Keratinocyte (primary cell): Measurements from ENCODE around the gene PRRT2. TPM values are rescaled to one million over a fixed set of nuclear protein-coding genes. Genes with fewer than 3 reads are reported as not detected.
A peak's percentile ranks its signal among the peaks of the same experiment; 100 is the strongest.
"Not testable (repeated sequence)": the region's sequence is repeated elsewhere in the genome, so short reads cannot be mapped to it uniquely, and the experiment has no call there.

ENCODE experiments used
- DNase-seq: peaks from one replicate; pipeline ENCODE4 v3.0.0-alpha.2; 2011; ENCODE audit warnings: low read depth, missing footprints, low spot score
- FAIRE-seq: peaks from 2 replicates; lab custom pipeline; 2011; peaks lifted over from hg19 to GRCh38; lab: Jason Lieb, UNC
- H2AFZ ChIP-seq: 2 replicates; pipeline ENCODE4 v1.6.0; 2012; ENCODE audit warnings: low read length, control low read depth, inconsistent platforms; ENCODE audit not compliant: control insufficient read depth
- H3K27ac ChIP-seq: 2 replicates; pipeline ENCODE4 v1.5.1; 2011; ENCODE audit warnings: low read length; ENCODE audit not compliant: control insufficient read depth, insufficient read depth
- H3K27me3 ChIP-seq: 3 replicates; pipeline ENCODE4 v1.6.0; 2011; ENCODE audit warnings: low read length; ENCODE audit not compliant: control insufficient read depth, insufficient read depth; ENCODE audit errors: extremely low read depth
- H3K36me3 ChIP-seq, 2 experiments: 2 replicates in 1 of 2; 3 replicates in 1 of 2; pipeline ENCODE4 v1.5.1; 2011; ENCODE audit warnings: low read length in 2 of 2, mild to moderate bottlenecking in 1 of 2; ENCODE audit not compliant: control insufficient read depth in 2 of 2, insufficient read depth in 2 of 2; ENCODE audit errors: extremely low read depth in 1 of 2
- H3K4me1 ChIP-seq: 3 replicates; pipeline ENCODE4 v1.5.1; 2011; ENCODE audit warnings: low read length; ENCODE audit not compliant: control insufficient read depth, insufficient read depth; ENCODE audit errors: extremely low read depth
- H3K4me2 ChIP-seq: 3 replicates; pipeline ENCODE4 v1.6.0; 2011; ENCODE audit warnings: low read depth, low read length; ENCODE audit not compliant: control insufficient read depth, insufficient read depth; ENCODE audit errors: extremely low read depth
- H3K4me3 ChIP-seq, 3 experiments: fragments of 200-600 bp in 1 of 3; sonication (generic) in 1 of 3; 2 replicates in 2 of 3; 3 replicates in 1 of 3; pipeline ENCODE4 v1.5.1; 2011 to 2016; ENCODE audit warnings: low read length in 3 of 3, mild to moderate bottlenecking in 3 of 3, control low read depth in 2 of 3, inconsistent platforms in 1 of 3, low read depth in 1 of 3, mixed read lengths in 1 of 3, mixed run types in 1 of 3, moderate library complexity in 1 of 3; ENCODE audit not compliant: control insufficient read depth in 2 of 3, insufficient read depth in 2 of 3; ENCODE audit errors: extremely low read depth in 1 of 3
- H3K79me2 ChIP-seq: 2 replicates; pipeline ENCODE4 v1.6.0; 2012; ENCODE audit warnings: low read length; ENCODE audit not compliant: control insufficient read depth, insufficient read depth
- H3K9ac ChIP-seq: 3 replicates; pipeline ENCODE4 v1.6.0; 2011; ENCODE audit warnings: low read length; ENCODE audit not compliant: control insufficient read depth, insufficient read depth; ENCODE audit errors: extremely low read depth
- H3K9me1 ChIP-seq: 3 replicates; pipeline ENCODE4 v1.6.0; 2011; ENCODE audit warnings: low read length; ENCODE audit not compliant: control insufficient read depth, insufficient read depth; ENCODE audit errors: extremely low read depth
- H3K9me3 ChIP-seq: 2 replicates; pipeline ENCODE4 v1.5.1; 2012; ENCODE audit warnings: low read depth, low read length; ENCODE audit not compliant: control insufficient read depth
- H4K20me1 ChIP-seq: 3 replicates; pipeline ENCODE4 v1.6.0; 2011; ENCODE audit warnings: low read length; ENCODE audit not compliant: control insufficient read depth, insufficient read depth; ENCODE audit errors: extremely low read depth
- CTCF ChIP-seq, 3 experiments: IDR thresholded peaks in 1 of 3; conservative IDR thresholded peaks in 1 of 3; optimal IDR thresholded peaks in 1 of 3; 2 replicates in 2 of 3; 3 replicates in 1 of 3; pipeline versions ENCODE3 to v1.5.1; 2011; ENCODE audit warnings: low read length in 3 of 3, mild to moderate bottlenecking in 3 of 3, moderate library complexity in 2 of 3, control low read depth in 1 of 3, inconsistent platforms in 1 of 3; ENCODE audit not compliant: insufficient read depth in 2 of 3; ENCODE audit errors: extremely low read depth in 1 of 3
- EZH2 ChIP-seq: IDR thresholded peaks from one replicate; pipeline ENCODE4 v1.6.1; 2012; ENCODE audit warnings: inconsistent platforms, mild to moderate bottlenecking, low read length, moderate library complexity
- dilution Hi-C: fragments of 300-500 bp; cut with MboI; formaldehyde crosslinking; loops from one replicate; pipeline ENCODE4 v1.7.0; 2020; ENCODE audit warnings: low sequenced_read_pairs; ENCODE audit not compliant: extremely low pct_ligation_motif_present
- polyA plus RNA-seq, 5 experiments: library from polyadenylated mRNA; depleted of rRNA in 3 of 5; stranded (reverse) in 3 of 5; stranded (forward) in 1 of 5; unstranded in 1 of 5; fragments of >200 nt; gene quantifications; 1 replicate in 1 of 5; 2 replicates in 3 of 5; 3 replicates in 1 of 5; pipeline versions ENCODE4 v1.2.1 to v1.2.3, GENCODE V29; 2011 to 2012; ENCODE audit warnings: missing spikeins in 2 of 5, low read depth in 1 of 5, low replicate concordance in 1 of 5

PRRT2 gene
- polyA plus RNA-seq, 1 donor (not counting 4 experiments of a cell fraction or from before 2014, with no cell fraction given): not detected

GRCh38 chr16:29790949-29791844 lies 20.8 kb upstream of the PRRT2 start:
- Histone ChIP-seq H3K27ac (peak overlapping the region; percentile 79), H3K9me1 (no peaks in the 10 kb centered on the region), H3K4me1 (peaks cover 21% of the 10 kb centered on the region), H3K9ac (peak overlapping the region; percentile 91), H4K20me1 (no peaks in the 10 kb centered on the region), H2AFZ (peak overlapping the region; percentile 96), H3K27me3 (no peaks in the 10 kb centered on the region), H3K79me2 (peaks cover 53% of the 10 kb centered on the region), H3K4me3 (peak overlapping the region; percentile 72 to 91 (median 89)), H3K36me3 (peaks cover 0 to 2% of the 10 kb centered on the region in 2 experiments), H3K4me2 (peak overlapping the region; percentile 90), H3K9me3 (no peaks in the 10 kb centered on the region)
- TF ChIP-seq CTCF (optimal IDR thresholded peaks at IDR 0.05 in 1 of 3, IDR thresholded peaks at IDR 0.05 in 1 of 3, conservative IDR thresholded peaks at IDR 0.05 in 1 of 3; ENCODE audit: extremely low read depth in 1 of 3, insufficient read depth in 2 of 3, low read length in 3 of 3) (no peak), EZH2 (no peak)
- dilution Hi-C loops: no loop called here
- DNase-seq (no peak), FAIRE-seq (no peak)

DNA sequence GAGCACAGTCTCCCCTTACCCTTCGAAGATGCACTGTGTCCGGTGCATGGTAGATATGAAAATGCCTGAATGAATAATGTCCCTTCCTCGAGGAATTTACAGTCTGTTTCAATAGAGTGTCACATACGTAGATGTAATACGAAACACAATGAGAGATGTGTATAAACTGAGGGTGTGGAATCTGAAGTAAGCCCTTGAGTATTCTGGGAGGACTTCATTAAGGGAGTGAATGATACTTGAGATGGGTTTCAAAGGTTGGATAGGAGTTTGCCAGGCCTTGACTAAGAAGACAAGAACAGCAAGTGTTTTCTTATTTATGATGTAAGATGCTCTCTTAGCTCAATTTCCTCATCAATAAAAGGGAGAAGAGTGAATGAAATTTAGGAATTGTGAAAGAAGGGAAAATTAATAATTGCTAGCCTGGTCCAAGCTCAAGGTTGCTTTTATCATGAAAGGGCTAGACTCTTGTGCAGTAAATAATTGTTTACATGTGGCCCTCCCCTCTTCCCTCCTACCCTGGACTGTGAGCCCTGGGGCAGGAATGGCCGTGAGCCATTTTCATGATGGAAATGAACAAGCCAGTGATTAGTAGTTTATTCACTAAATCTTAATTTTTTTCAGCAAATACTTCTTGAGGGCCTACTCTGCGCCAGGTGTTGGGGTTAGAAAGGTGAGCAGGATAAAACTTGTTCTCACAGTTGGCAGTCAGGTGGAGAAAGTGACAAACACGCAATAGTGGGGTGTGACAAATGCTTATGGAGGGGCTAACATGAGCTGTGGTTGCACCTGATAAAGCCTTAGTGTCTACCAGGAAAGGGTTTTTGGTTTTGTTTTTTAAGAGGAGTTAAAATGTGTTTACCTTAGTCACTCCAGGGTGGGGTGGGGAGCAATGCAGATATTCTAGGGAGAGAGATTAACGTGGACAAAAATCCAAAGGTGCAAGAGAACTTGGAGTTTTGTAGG lies 19.9 kb upstream of the PRRT2 start:
- no peaks in the 10 kb centered on the region for H4K20me1 ChIP-seq
- H3K9me3 ChIP-seq: no peaks in the 10 kb centered on the region
- H3K9ac ChIP-seq: peak overlapping the region; percentile 91
- peaks cover 1 to 9% of the 10 kb centered on the region in 2 experiments for H3K36me3 ChIP-seq
- H3K27me3 ChIP-seq: no peaks in the 10 kb centered on the region
- H3K4me1 ChIP-seq: peaks cover 21% of the 10 kb centered on the region
- peak overlapping the region; percentile 96 for H2AFZ ChIP-seq
- no peak for TF ChIP-seq CTCF (optimal IDR thresholded peaks at IDR 0.05 in 1 of 3, IDR thresholded peaks at IDR 0.05 in 1 of 3, conservative IDR thresholded peaks at IDR 0.05 in 1 of 3; ENCODE audit: extremely low read depth in 1 of 3, insufficient read depth in 2 of 3, low read length in 3 of 3)
- no peak for TF ChIP-seq EZH2
- H3K4me2 ChIP-seq: peak overlapping the region; percentile 90
- peak overlapping the region; percentile 72 to 91 (median 89) for H3K4me3 ChIP-seq
- peaks cover 58% of the 10 kb centered on the region for H3K79me2 ChIP-seq
- no peaks in the 10 kb centered on the region for H3K9me1 ChIP-seq
- dilution Hi-C loops: no loop called here
- H3K27ac ChIP-seq: peak overlapping the region; percentile 79
- FAIRE-seq: no peak
- DNase-seq: no peak

- H3K9me1 ChIP-seq, H3K4me2 ChIP-seq, FAIRE-seq, H3K9me3 ChIP-seq, H2AFZ ChIP-seq, H4K20me1 ChIP-seq, H3K9ac ChIP-seq, dilution Hi-C loops, H3K4me3 ChIP-seq, H3K27me3 ChIP-seq, DNase-seq, H3K27ac ChIP-seq: not testable (repeated sequence)
- peaks cover 2 to 13% of the 10 kb centered on the region in 2 experiments for H3K36me3 ChIP-seq
- peaks cover 21% of the 10 kb centered on the region for H3K4me1 ChIP-seq
- peaks cover 58% of the 10 kb centered on the region for H3K79me2 ChIP-seq
Observed at GRCh38 chr16:29793153-29793552, 18.8 kb upstream of the PRRT2 start.
